GM10248 (cell line): ENCODE results near the gene TRNAU1AP.
"Not testable (repeated sequence)": the region's sequence is repeated elsewhere in the genome, so short reads cannot be mapped to it uniquely, and the experiment has no call there.

Source experiments
- CTCF ChIA-PET: fragments of 300-600 bp; sonication (Branson Sonifier 250); formaldehyde crosslinking; extraction: SDS; loops from one replicate; lab custom pipeline; 2021; ENCODE audit warnings: antibody characterized with exemption; lab: Yijun Ruan, JAX
- POLR2A ChIA-PET: fragments of 350-650 bp; sonication (Branson Sonifier 250); formaldehyde crosslinking; extraction: SDS; loops from one replicate; lab custom pipeline; 2020; ENCODE audit warnings: antibody characterized with exemption; lab: Yijun Ruan, JAX
- DNase-seq: peaks from one replicate; pipeline ENCODE4 v3.0.0; 2012; ENCODE audit errors: extremely low spot score
- CTCF ChIP-seq: IDR thresholded peaks from 2 replicates; pipeline ENCODE4 v1.5.1; 2012; ENCODE audit warnings: mild to moderate bottlenecking, low read depth; ENCODE audit errors: extremely low read depth, missing control alignments, control extremely low read depth

Gene TRNAU1AP

GRCh38 chr1:28519946-28520725 lies 32.7 kb upstream of the TRNAU1AP start:
- ChIA-PET POLR2A (interaction anchor here (2.1 kb wide), 1 partner anchor 62 kb away, joined by 10 read pairs; no protein-coding TSS in a partner anchor), CTCF (interaction anchor here (1.0 to 3.5 kb wide), 2 partner anchors 61 to 83 kb away, joined by 3 to 22 read pairs; no protein-coding TSS in a partner anchor)
- no peak for DNase-seq
- no peak for TF ChIP-seq CTCF

GRCh38 chr1:28520796-28521195 lies 32.1 kb upstream of the TRNAU1AP start:
- POLR2A ChIA-PET: interaction anchor here (0.6 to 2.1 kb wide), 2 partner anchors 61 to 180 kb away, joined by 3 to 10 read pairs; no protein-coding TSS in a partner anchor

GRCh38 chr1:28521502-28522164 lies 31.3 kb upstream of the TRNAU1AP start:
- TF ChIP-seq CTCF: no peak
- DNase-seq: no peak
- POLR2A ChIA-PET: interaction anchor here (0.6 kb wide), 1 partner anchor 181 kb away, joined by 3 read pairs; no protein-coding TSS in a partner anchor
- CTCF ChIA-PET: interaction anchor here (1.6 to 3.5 kb wide), 2 partner anchors 30 to 82 kb away, joined by 3 to 22 read pairs; no protein-coding TSS in a partner anchor

More at GRCh38 chr1:28520796-28521195, 32.1 kb upstream of the TRNAU1AP start:
- CTCF ChIA-PET: interaction anchor here (3.5 kb wide), 1 partner anchor 83 kb away, joined by 22 read pairs; no protein-coding TSS in a partner anchor
- DNase-seq: not testable (repeated sequence)

GRCh38 chr1:28522537-28522936 lies 30.3 kb upstream of the TRNAU1AP start:
- DNase-seq, POLR2A ChIA-PET: not testable (repeated sequence)
- CTCF ChIA-PET: interaction anchor here (1.6 kb wide), 1 partner anchor 29 kb away, joined by 3 read pairs; no protein-coding TSS in a partner anchor

- ChIA-PET POLR2A (interaction anchor here (0.5 to 1.2 kb wide), 2 partner anchors 20 to 125 kb away, joined by 3 to 6 read pairs; partner anchors contain the start of gene RCC1), CTCF (interaction anchor here (0.7 kb wide), 1 partner anchor 85 kb away, joined by 3 read pairs; no protein-coding TSS in a partner anchor)
- DNase-seq: not testable (repeated sequence)
Observed at GRCh38 chr1:28525002-28525642, 27.8 kb upstream of the TRNAU1AP start.

- CTCF ChIA-PET: interaction anchor here (1.3 to 1.7 kb wide), 3 partner anchors 8 to 11 kb away, joined by 3 to 4 read pairs (median 3); no protein-coding TSS in a partner anchor
- no peak for TF ChIP-seq CTCF
- DNase-seq: no peak
- POLR2A ChIA-PET: interaction anchor here (1.9 kb wide), 1 partner anchor 55 kb away, joined by 11 read pairs; no protein-coding TSS in a partner anchor
Observed at GRCh38 chr1:28526886-28527285, 26.0 kb upstream of the TRNAU1AP start.

GRCh38 chr1:28530456-28530855 lies 22.4 kb upstream of the TRNAU1AP start:
- no peak for TF ChIP-seq CTCF
- no peak for DNase-seq
- POLR2A ChIA-PET: interaction anchor here (0.6 to 2.0 kb wide), 2 partner anchors 25 to 51 kb away, joined by 4 to 7 read pairs; no protein-coding TSS in a partner anchor
- CTCF ChIA-PET: interaction anchor here (1.4 kb wide), 1 partner anchor 14 kb away, joined by 3 read pairs; no protein-coding TSS in a partner anchor
